Measurements from ENCODE around the gene GNG2.
A peak's percentile ranks its signal among the peaks of the same experiment; 100 is the strongest.

Gene GNG2

DNA sequence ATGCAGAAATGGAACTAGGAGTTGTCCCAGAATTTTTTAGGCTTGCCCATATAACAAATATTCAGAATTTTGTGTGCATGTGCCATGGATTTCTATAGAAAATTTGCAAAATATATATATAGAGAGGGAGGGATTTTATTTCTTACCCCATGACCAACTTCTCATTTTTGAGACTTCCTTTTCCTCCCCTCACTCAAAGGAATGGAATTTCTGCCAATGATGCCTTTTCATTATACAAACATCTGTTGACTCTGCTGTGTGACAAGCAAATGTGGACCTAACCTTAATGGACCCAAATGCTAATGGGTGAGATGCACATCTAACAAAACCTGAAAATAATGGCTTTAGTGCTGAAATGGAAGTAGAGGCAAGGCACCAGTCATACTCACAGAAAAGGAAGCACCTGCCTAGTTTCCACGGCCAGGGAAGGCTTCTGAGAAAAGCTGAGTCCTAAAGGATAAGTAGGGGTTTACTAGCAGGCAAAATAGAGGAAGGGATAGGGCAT is 3.6 kb upstream of the GNG2 start:
- DNase-seq, result no peak

- peak; percentile 6 for DNase-seq
These were observed 1.3 kb upstream of the GNG2 start for GRCh38 chr14:51859131-51859530.

DNA sequence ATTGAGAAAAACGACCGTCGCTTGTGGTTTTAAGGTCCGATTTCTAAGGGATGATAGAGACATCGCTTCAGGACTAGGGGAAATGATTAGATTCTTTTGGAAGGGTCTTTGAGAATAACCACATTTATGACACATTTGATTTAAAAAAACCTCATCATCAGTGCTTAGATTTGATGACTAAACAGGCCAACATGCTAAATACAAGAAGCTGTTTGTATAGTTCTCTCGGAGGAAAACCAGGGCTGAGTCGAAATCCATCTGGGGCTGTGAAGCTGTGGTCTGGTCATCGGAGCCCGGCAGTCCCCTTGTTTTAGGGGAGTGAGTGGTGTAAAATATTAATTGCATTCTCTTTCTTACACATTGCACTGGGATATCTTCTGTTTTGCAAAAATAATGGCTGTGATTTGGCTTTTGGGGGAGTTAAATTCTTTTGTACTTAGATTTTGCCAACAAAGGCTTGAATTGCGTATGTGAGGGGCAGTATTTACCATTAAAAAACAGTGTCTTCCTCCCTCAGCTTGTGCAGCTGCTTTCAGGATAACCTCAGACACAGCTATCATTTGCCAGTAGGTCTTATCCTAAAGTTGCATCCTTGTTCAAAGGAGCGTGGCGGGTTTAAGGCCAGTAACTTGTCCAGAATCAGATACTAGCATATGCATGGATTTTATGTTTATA is 550 bp downstream of the GNG2 start:
- DNase-seq, result peak; percentile 32

DNA sequence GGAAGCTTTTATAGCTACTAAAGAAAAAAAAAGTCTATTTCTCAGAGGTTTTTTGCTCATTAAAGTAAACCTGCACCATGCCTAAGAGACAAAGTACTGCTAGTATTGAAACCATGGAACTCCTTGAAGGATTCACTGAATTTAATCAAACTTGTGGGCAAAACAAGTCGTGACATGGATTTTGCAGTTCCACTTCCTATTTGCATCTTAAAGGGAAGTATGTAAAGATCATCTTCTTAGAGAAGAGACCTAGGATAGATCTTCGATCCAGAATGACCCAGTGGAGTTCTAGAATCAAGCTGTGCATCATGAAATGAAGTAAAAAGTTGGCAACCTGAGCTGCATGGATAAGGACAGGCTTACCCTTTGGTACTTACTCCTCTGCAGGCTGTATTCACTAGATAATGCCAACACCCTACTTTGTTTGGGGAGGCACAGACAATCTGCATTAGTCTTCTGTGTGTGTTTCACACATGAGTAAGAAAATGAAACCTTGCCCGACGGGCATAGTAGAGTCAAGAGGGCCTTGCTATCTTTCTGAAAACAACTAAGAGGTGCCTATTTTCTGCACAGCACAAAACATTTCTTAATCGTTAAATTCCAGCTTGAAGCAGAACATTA is 1.9 kb downstream of the GNG2 start:
- no peak for DNase-seq

GRCh38 chr14:51862860-51863259 is 2.4 kb downstream of the GNG2 start:
- no peak for DNase-seq

GRCh38 chr14:51865953-51866747 is 5.7 kb downstream of the GNG2 start:
- DNase-seq, result no peak

- no peak for DNase-seq
These were observed 7.3 kb downstream of the GNG2 start for GRCh38 chr14:51867741-51868140.

DNA sequence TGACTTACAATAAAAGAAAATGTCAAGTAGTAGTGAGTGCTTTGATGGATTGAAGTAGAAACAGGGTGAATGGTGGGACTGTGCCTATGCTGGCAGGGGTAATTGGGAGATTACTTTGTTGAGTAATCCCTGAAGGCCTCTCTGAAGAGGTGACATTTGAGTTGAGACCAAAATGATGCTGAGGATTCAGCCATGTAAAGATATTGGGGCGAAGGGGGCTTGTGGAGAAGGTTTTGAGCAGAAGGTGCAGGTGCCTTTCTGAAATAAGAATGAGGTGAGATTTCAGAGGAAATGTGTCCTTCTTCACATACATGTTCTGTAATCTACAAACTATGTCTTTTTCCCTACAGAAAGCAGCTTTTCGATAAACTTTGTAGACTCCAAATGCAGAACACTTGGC is 8.0 kb downstream of the GNG2 start:
- DNase-seq, result no peak

- no peak for DNase-seq
These were observed 9.1 kb downstream of the GNG2 start for GRCh38 chr14:51869411-51870100.

GRCh38 chr14:51870606-51871005 is 10.2 kb downstream of the GNG2 start:
- no peak for DNase-seq

DNA sequence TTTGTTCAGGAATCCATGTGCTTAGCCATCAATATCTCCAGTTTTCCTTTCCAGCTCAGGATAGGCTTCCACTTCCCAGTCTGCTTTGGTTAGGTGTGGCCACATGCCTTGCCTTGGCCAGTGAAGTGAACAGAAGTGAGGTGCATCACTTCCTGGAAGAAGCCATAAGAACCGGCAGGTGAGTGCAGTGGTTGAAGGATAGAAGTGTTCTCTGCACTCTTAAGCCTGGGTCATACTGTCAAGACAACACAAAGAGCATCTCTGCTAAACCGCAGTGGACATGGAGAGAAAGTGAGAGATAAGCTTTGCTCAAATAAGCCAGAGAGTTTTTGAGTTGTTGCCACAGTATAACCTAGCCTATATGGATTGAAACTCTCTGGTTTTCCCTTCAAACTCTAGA is 11.4 kb downstream of the GNG2 start:
- DNase-seq, result peak; percentile 26

DNA sequence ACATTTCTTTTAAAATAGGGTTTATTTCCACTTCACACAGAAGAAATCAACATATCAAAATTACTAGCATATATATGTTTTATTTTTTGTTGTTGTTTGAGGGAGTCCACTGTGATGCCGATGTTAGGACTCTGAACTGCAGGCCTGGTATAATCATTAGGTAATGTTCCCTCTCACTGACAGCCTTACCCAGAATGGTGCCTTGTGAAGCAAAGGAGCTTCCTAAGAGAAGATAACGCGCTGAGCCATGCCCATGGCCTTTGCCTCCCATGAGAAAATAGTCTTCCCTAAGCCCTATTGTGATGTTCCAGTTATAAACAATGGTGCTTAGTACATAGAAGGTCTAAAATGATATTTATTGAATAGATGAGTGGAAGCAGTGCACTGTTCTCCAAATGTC is 12.0 kb downstream of the GNG2 start:
- DNase-seq, result peak; percentile 32

- peak; percentile 92 for DNase-seq
These were observed 12.9 kb downstream of the GNG2 start for GRCh38 chr14:51873221-51873893.

GRCh38 chr14:51877810-51878209 is 17.4 kb downstream of the GNG2 start:
- DNase-seq, result no peak

- DNase-seq, result no peak
These were observed 18.8 kb downstream of the GNG2 start for GRCh38 chr14:51879170-51879569.

DNA sequence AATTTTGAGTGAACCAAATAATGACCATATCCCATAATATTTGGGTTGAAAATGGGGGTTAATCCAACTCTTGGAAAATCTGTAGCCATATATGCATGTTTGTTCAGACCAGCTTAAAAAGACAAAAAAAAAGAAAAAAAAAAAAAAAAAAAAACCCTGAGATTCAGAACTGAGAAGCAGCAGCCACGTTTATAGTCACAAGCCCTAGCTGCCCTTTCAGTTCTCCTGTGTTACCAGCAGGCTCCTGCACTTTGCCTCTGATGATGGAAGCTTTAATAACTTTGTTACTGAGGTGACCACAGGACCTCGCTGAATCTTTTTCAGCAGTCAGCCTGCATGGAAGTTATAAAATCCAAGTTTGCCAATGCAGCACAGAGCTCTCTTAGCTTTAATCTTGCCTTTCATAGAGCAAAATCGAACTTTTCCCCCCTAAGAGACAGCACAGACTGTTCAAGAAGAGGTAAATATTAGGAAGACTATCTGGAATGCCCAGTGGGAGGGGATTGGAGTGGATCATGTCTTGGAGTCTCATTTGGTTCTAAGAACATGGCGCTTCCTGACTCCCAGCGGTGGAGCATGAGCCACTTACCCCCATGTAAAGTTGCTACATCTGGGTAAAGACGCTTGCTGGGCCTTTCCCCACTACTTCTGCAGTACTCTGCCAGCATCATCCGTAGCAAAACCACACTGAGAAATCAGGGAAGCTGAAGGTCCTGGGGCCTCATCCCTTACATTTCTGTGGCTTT is 20.6 kb downstream of the GNG2 start:
- no peak for DNase-seq

GRCh38 chr14:51881636-51882035 is 21.2 kb downstream of the GNG2 start:
- no peak for DNase-seq

DNA sequence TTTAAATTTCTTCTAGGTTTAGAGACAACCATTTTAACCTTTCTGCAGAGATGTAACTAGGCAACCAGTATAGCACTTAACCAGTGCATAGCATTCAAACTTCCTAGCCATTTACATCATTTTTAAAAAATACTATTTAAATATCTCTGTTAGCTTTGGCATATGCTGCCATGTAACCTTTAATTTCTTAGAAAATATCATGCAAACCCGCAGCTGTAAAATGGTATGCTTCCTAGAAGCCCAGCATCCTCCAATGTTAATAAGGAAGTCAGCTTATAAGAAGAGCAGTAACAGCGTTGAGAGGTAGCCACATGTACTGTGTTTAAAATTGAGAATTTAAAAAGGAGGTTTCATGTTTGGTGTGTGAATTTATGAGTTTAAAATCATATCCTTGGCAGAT is 22.8 kb downstream of the GNG2 start:
- no peak for DNase-seq

DNA sequence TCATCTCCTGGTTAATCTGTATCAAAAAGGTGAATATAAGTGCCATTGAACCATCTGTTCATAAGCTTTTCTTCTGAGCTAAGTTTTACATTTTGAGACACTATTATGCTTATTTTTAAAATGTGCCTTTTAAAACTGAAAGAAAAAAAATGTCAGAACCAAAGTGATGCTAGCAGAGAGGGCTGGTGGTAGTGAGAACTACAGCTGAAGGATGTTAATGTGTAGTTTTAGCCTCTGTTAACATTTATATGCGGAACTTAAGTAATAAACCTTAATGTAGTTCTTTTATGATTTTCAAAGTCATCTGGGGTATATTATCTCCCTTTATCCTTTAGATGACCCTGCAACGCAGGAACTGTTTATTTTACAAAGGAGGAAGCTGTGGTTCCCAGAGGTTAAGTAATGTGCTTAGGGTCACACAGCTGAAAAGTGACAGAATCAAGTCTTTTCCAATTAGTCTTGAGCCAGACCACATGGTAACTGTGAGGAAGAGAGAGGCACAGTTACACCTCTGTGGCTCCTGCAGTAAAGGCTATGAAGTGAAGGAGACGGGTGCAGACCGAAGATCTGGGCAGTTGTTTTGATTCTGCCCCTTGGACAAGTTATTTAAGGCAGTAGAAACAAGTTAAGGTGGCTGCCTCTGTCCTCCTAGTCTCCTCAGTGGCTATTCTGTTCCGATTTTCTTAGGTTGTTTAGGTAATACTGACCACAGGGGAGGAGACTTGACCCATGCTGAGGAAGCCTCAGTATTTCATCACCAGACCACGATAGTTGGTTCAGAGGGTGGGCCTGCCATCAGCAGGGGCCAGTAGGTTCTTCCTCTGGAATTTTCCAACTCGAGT is 23.9 kb downstream of the GNG2 start:
- DNase-seq, result no peak

GRCh38 chr14:51889851-51890250 is 29.4 kb downstream of the GNG2 start:
- DNase-seq, result no peak

DNA sequence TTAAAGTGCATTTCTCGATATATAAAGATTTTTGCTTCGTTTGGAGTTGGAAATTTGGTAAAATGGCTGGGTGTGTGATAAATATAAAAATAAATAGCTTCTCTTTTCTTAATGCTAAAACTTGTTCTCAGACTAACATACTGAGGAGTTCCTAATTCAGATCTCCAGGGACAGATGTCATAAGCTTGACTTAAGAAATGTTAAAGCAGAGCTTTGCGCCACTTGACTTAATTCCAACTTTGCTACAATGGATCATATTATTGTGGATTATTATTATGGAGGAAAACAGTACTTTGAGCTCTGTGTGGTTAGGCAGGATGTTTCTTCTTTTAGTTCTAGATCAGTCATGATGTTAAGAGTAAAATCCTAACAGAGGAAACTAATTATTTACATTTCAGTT is 33.8 kb downstream of the GNG2 start:
- no peak for DNase-seq
